Stomach (tissue), 4 donors: ENCODE data around the gene STX4.

Experiments used
- CTCF ChIP-seq, 7 experiments: fragments of 450-650 bp in 4 of 7; fragments of 200-600 bp in 3 of 7; sonication (generic) in 3 of 7; IDR thresholded peaks; one replicate each; pipeline ENCODE4 v1.5.1; 2016 to 2019; ENCODE audit warnings: antibody characterized with exemption in 7 of 7, control low read depth in 2 of 7, mild to moderate bottlenecking in 1 of 7
- EP300 ChIP-seq: sonication (generic); formaldehyde crosslinking; IDR thresholded peaks from one replicate; pipeline ENCODE4 v1.6.1; 2017; ENCODE audit warnings: antibody characterized with exemption
- POLR2A ChIP-seq, 4 donors: fragments of 450-650 bp; IDR thresholded peaks; one replicate each; pipeline ENCODE4 v1.6.1; 2016; ENCODE audit warnings: antibody characterized with exemption in 4 of 4, control low read depth in 2 of 4, mild to moderate bottlenecking in 1 of 4, moderate library complexity in 1 of 4

GRCh38 chr16:31083081-31083480 is 49.7 kb downstream of the STX4 start:
- TF ChIP-seq CTCF (IDR thresholded peaks at IDR 0.05) (no peak), POLR2A (IDR thresholded peaks at IDR 0.05) (no peak), EP300 (no peak)
